GM21737 (cell line): ENCODE results near the gene IQCF5.
"Not testable (repeated sequence)": the region's sequence is repeated elsewhere in the genome, so short reads cannot be mapped to it uniquely, and the experiment has no call there.

ENCODE experiments used
- ATAC-seq: cut with Tn5 transposase; IDR thresholded peaks from one replicate; pipeline ENCODE4 v1.9.1; 2021; ENCODE audit warnings: mild to moderate bottlenecking, moderate library complexity; ENCODE audit not compliant: unreplicated experiment

IQCF5 gene

GRCh38 chr3:51869304-51869703 is 6.1 kb downstream of the IQCF5 start:
- no peak for ATAC-seq

- not testable (repeated sequence) for ATAC-seq
These were observed 6.5 kb downstream of the IQCF5 start for GRCh38 chr3:51868896-51869295.

GRCh38 chr3:51862886-51863285 is 12.5 kb downstream of the IQCF5 start:
- ATAC-seq = no peak

GRCh38 chr3:51860703-51861665 is 14.4 kb downstream of the IQCF5 start, which contains the start of gene IQCF2:
Gene IQCF2 (plus strand): TSS chr3:51861615. CDS start chr3:51861667, 52 bp downstream.
- no peak for ATAC-seq

- ATAC-seq = not testable (repeated sequence)
These were observed 20.0 kb downstream of the IQCF5 start for GRCh38 chr3:51855411-51855810.

- ATAC-seq = no peak
These were observed 30.3 kb downstream of the IQCF5 start for GRCh38 chr3:51845129-51845528.

- no peak for ATAC-seq
These were observed 38.8 kb downstream of the IQCF5 start for GRCh38 chr3:51836606-51837005.

GRCh38 chr3:51830836-51831385 is 44.5 kb downstream of the IQCF5 start:
- no peak for ATAC-seq

GRCh38 chr3:51830345-51830744 is 45.1 kb downstream of the IQCF5 start:
- no peak for ATAC-seq

GRCh38 chr3:51828297-51828696 is 47.1 kb downstream of the IQCF5 start:
- ATAC-seq = no peak
